Measurements from ENCODE around the gene MAPKAP1.
A peak's percentile ranks its signal among the peaks of the same experiment; 100 is the strongest.

The MAPKAP1 gene

GRCh38 chr9:125613141-125613540 is 93.9 kb downstream of the MAPKAP1 start:
- peak; percentile 70 for DNase-seq (ENCODE audit: low read depth)
- TF ChIP-seq CTCF (IDR thresholded peaks at IDR 0.05; ENCODE audit: low read length, missing control alignments) = no peak
- H3K4me3 ChIP-seq (replicated peaks; ENCODE audit: low read depth, low read length) = no peak overlapping the region

DNA sequence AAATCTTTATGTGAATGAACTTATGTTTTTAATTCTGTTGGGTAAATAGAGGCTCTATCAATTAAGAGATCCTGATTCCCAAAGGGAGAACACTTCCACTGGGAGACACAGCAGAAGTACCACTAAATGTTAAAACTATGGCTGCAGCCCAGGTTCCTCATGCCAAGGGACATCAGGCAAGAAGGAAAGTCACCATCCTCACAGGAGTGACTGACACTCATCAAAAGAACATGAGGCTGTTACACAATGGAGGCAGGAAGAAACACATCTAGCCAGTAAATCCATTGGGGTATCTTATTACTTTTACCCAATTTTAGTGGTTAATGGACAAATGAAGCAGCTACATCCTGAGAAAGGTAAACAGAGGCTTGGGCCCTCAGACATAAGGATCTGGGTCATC is 94.4 kb downstream of the MAPKAP1 start:
- TF ChIP-seq CTCF (IDR thresholded peaks at IDR 0.05; ENCODE audit: low read length, missing control alignments) = no peak
- DNase-seq (ENCODE audit: low read depth) = no peak
- no peak overlapping the region for H3K4me3 ChIP-seq (replicated peaks; ENCODE audit: low read depth, low read length)

DNA sequence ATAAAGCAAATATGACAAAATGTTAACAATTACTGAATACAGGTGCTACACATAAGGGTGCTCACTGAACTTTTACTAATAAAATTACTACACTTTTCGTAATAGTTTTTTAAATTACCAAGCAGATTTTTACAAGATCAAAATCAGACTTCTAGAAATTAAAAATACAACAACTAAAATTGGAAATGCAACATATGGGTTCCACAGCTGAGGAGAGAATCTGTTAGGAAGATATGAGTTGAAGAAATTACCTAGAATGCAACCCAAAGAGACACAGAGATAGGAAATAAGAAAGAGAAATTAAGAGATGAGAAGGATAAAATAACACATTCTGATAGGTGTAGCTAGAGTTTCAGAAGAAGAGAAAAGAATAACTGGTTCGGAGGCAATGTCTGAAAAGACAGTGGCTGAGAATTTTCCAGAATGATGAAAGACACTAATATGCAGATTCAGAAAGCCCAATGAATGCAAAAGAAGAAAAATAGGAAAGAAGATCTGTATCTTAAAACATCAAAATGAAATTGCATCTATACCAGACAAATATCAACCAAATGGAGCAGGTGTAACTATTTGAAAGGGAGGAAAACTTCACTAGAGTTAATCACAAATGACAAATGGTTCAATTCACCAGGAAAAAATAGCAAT is 95.8 kb downstream of the MAPKAP1 start:
- no peak for TF ChIP-seq CTCF (IDR thresholded peaks at IDR 0.05; ENCODE audit: low read length, missing control alignments)
- H3K4me3 ChIP-seq (replicated peaks; ENCODE audit: low read depth, low read length) = no peak overlapping the region
- no peak for DNase-seq (ENCODE audit: low read depth)

- TF ChIP-seq CTCF (IDR thresholded peaks at IDR 0.05; ENCODE audit: low read length, missing control alignments) = no peak
- DNase-seq (ENCODE audit: low read depth) = no peak
- no peak overlapping the region for H3K4me3 ChIP-seq (replicated peaks; ENCODE audit: low read depth, low read length)
These were observed 97.3 kb downstream of the MAPKAP1 start for GRCh38 chr9:125609744-125610143.

- no peak for TF ChIP-seq CTCF (IDR thresholded peaks at IDR 0.05; ENCODE audit: low read length, missing control alignments)
- peak; percentile 62 for DNase-seq (ENCODE audit: low read depth)
These were observed 98.4 kb downstream of the MAPKAP1 start for GRCh38 chr9:125608489-125609224.

DNA sequence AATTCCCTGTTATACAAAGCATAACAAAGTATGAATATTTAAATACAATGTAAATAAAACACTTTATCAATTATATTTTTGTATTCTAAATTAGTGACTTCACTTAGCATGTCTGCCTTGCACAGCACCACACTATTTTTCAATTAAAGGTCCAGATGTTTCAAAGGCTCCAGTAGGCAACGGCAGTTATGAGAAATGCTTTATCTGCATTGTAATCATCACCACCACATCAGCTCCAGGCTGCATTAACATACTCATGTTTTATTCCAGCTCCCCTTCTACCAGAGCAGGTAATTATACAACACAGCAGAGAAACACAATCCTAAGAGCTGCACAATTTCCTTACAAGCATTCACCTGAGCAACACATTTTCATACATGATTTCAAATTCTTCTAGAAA is 102.8 kb downstream of the MAPKAP1 start:
- H3K4me3 ChIP-seq (replicated peaks; ENCODE audit: low read depth, low read length) = no peak overlapping the region
- TF ChIP-seq CTCF (IDR thresholded peaks at IDR 0.05; ENCODE audit: low read length, missing control alignments) = no peak
- DNase-seq (ENCODE audit: low read depth) = no peak

More at GRCh38 chr9:125608489-125609224, 98.4 kb downstream of the MAPKAP1 start:
- H3K4me3 ChIP-seq (replicated peaks; ENCODE audit: low read depth, low read length) = no peak overlapping the region
